HepG2 (cell line): ENCODE measurements around the gene PTH1R. TPM values are rescaled to one million over a fixed set of nuclear protein-coding genes. Genes with fewer than 3 reads are reported as not detected.

Experiments
- KLF6 ChIP-seq: IDR thresholded peaks from 2 replicates; pipeline ENCODE4 v1.8.0; 2016; ENCODE audit warnings: missing biosample characterization, missing genetic modification reagents
- ZNF3 ChIP-seq: IDR thresholded peaks from 2 replicates; pipeline ENCODE4 v1.7.0; 2017; ENCODE audit warnings: inconsistent platforms
- ZNF607 ChIP-seq: sonication (generic); formaldehyde crosslinking; IDR thresholded peaks from 2 replicates; pipeline ENCODE4 v1.5.1; 2020; ENCODE audit warnings: missing genetic modification reagents, mild to moderate bottlenecking, borderline replicate concordance
- ZNF75D ChIP-seq: sonication (generic); formaldehyde crosslinking; IDR thresholded peaks from 2 replicates; pipeline ENCODE4 v1.8.1; 2023; ENCODE audit warnings: missing genetic modification reagents, mild to moderate bottlenecking, borderline replicate concordance
- ZNF776 ChIP-seq: sonication (generic); formaldehyde crosslinking; IDR thresholded peaks from 2 replicates; pipeline ENCODE4 v1.4.0; 2020; ENCODE audit warnings: mild to moderate bottlenecking, missing genetic modification reagents
- polyA plus RNA-seq, 8 experiments: library from polyadenylated mRNA; depleted of rRNA in 3 of 8; stranded (reverse) in 7 of 8; unstranded in 1 of 8; fragments of >200 nt; fragmentation: Illumina TruSeq in 4 of 8; extraction: Trizol in 4 of 8; gene quantifications; 2 replicates each; pipeline versions ENCODE4 v1.2.1 to v1.2.3, GENCODE V29; 2011 to 2016; ENCODE audit warnings: low read depth in 4 of 8, missing spikeins in 1 of 8, mixed read lengths in 1 of 8; ENCODE audit not compliant: insufficient read depth in 1 of 8
- total RNA-seq, 5 experiments: library from RNA; depleted of rRNA; stranded (reverse); fragments of >200 nt; fragmentation: Illumina TruSeq; extraction: Trizol; gene quantifications; 2 replicates each; pipeline ENCODE4 v1.2.3, GENCODE V29; 2016; ENCODE audit warnings: low read depth in 1 of 5
- TF ChIP-seq, protein P1 (sequence below): sonication (generic); formaldehyde crosslinking; IDR thresholded peaks from 2 replicates; pipeline ENCODE4 v1.9.0; 2021; ENCODE audit warnings: missing genetic modification reagents, borderline replicate concordance
- TF ChIP-seq, protein P2 (sequence below): sonication (generic); formaldehyde crosslinking; IDR thresholded peaks from 2 replicates; pipeline ENCODE4 v1.5.1; 2020; ENCODE audit warnings: mild to moderate bottlenecking, missing genetic modification reagents
- TF ChIP-seq, protein P3 (sequence below): sonication (generic); formaldehyde crosslinking; IDR thresholded peaks from 2 replicates; pipeline ENCODE4 v1.5.1; 2020; ENCODE audit warnings: missing genetic modification reagents, mild to moderate bottlenecking, borderline replicate concordance

The PTH1R gene
- total and polyA plus RNA-seq, 2 of the 13 experiments (the other 11 are each of a cell fraction or from before 2014, with no cell fraction given) = not detected

DNA sequence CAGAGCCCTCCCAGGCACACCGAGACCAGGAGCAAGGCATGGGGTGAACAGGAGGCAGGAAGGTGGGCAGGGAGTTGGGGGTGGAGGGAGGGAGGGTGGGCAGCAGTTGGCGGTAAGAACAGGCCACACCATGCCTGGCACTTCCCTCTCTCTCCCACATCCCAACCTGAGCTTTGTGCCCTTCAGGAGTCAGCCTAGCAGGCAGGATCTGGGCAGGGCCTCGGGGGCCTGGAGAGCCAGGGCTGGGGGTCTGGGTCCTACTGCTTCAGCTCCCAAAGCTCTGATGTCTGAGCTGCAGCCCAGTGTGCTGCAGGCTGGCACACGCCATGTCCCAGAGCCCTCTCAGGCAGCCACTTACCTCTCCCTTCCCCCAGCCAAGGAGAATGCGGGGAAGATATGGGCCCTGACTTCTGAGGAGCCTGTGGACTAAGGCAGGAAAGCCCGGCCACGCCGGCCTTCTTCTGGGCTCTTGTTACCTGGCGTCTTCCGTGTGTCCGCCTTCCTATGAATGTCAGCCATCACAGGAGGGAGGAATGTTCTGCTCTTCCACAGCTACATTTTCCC is 11.4 kb upstream of the PTH1R start (continued):
- TF ChIP-seq ZNF607 (CRISPR knock-in tag) = no peak
- no peak for TF ChIP-seq ZNF776 (CRISPR knock-in tag)
- TF ChIP-seq ZNF75D (CRISPR knock-in tag) = no peak
- TF ChIP-seq, protein P1, sequence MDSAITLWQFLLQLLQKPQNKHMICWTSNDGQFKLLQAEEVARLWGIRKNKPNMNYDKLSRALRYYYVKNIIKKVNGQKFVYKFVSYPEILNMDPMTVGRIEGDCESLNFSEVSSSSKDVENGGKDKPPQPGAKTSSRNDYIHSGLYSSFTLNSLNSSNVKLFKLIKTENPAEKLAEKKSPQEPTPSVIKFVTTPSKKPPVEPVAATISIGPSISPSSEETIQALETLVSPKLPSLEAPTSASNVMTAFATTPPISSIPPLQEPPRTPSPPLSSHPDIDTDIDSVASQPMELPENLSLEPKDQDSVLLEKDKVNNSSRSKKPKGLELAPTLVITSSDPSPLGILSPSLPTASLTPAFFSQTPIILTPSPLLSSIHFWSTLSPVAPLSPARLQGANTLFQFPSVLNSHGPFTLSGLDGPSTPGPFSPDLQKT = no peak
- TF ChIP-seq ZNF3 = no peak
- TF ChIP-seq KLF6 (CRISPR knock-in tag) = no peak
- TF ChIP-seq, protein P2, sequence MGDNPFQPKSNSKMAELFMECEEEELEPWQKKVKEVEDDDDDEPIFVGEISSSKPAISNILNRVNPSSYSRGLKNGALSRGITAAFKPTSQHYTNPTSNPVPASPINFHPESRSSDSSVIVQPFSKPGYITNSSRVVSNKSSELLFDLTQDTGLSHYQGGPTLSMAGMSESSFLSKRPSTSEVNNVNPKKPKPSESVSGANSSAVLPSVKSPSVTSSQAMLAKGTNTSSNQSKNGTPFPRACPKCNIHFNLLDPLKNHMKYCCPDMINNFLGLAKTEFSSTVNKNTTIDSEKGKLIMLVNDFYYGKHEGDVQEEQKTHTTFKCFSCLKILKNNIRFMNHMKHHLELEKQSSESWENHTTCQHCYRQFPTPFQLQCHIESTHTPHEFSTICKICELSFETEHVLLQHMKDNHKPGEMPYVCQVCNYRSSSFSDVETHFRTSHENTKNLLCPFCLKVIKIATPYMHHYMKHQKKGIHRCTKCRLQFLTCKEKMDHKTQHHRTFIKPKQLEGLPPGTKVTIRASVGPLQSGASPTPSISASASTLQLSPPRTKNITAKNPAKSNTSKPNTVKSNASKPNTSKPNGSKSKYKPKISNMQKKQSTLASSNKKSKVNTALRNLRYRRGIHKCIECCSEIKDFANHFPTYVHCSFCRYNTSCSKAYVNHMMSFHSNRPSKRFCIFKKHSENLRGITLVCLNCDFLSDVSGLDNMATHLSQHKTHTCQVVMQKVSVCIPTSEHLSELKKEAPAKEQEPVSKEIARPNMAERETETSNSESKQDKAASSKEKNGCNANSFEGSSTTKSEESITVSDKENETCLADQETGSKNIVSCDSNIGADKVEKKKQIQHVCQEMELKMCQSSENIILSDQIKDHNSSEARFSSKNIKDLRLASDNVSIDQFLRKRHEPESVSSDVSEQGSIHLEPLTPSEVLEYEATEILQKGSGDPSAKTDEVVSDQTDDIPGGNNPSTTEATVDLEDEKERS (CRISPR knock-in tag) = no peak
- TF ChIP-seq, protein P3, sequence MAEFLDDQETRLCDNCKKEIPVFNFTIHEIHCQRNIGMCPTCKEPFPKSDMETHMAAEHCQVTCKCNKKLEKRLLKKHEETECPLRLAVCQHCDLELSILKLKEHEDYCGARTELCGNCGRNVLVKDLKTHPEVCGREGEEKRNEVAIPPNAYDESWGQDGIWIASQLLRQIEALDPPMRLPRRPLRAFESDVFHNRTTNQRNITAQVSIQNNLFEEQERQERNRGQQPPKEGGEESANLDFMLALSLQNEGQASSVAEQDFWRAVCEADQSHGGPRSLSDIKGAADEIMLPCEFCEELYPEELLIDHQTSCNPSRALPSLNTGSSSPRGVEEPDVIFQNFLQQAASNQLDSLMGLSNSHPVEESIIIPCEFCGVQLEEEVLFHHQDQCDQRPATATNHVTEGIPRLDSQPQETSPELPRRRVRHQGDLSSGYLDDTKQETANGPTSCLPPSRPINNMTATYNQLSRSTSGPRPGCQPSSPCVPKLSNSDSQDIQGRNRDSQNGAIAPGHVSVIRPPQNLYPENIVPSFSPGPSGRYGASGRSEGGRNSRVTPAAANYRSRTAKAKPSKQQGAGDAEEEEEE (CRISPR knock-in tag) = no peak
